Astrocyte (in vitro differentiated cells and primary cell): ENCODE results near the gene TOP1. TPM values are rescaled to one million over a fixed set of nuclear protein-coding genes. Genes with fewer than 3 reads are reported as not detected.

ENCODE experiments used
- DNase-seq: peaks from one replicate; pipeline ENCODE4 v3.0.0-alpha.2; 2010; ENCODE audit warnings: low read depth
- FAIRE-seq: peaks from 2 replicates; lab custom pipeline; 2011; peaks lifted over from hg19 to GRCh38; lab: Jason Lieb, UNC
- H2AFZ ChIP-seq: 2 replicates; pipeline ENCODE4 v1.6.0; 2012; ENCODE audit warnings: low read depth, low read length, inconsistent platforms
- H3K27ac ChIP-seq: 2 replicates; pipeline ENCODE4 v1.5.1; 2011; ENCODE audit warnings: low read depth, low read length, inconsistent platforms
- H3K27me3 ChIP-seq: 2 replicates; pipeline ENCODE4 v1.6.0; 2011; ENCODE audit warnings: low read length, inconsistent platforms; ENCODE audit not compliant: insufficient read depth
- H3K36me3 ChIP-seq: 2 replicates; pipeline ENCODE4 v1.5.1; 2011; ENCODE audit warnings: low read length, inconsistent platforms; ENCODE audit not compliant: insufficient read depth
- H3K4me1 ChIP-seq: 2 replicates; pipeline ENCODE4 v1.5.1; 2011; ENCODE audit warnings: low read length, inconsistent platforms; ENCODE audit not compliant: insufficient read depth
- H3K4me2 ChIP-seq: 2 replicates; pipeline ENCODE4 v1.6.0; 2012; ENCODE audit warnings: low read length, inconsistent platforms
- H3K4me3 ChIP-seq: 2 replicates; pipeline ENCODE4 v1.5.1; 2011; ENCODE audit warnings: low read depth, mild to moderate bottlenecking, low read length, inconsistent platforms; ENCODE audit not compliant: insufficient read depth
- H3K79me2 ChIP-seq: 2 replicates; pipeline ENCODE4 v1.6.0; 2012; ENCODE audit warnings: mild to moderate bottlenecking, low read length, inconsistent platforms; ENCODE audit not compliant: insufficient read depth
- H3K9ac ChIP-seq: 2 replicates; pipeline ENCODE4 v1.6.0; 2012; ENCODE audit warnings: mild to moderate bottlenecking, low read length, inconsistent platforms
- H3K9me3 ChIP-seq: 2 replicates; pipeline ENCODE4 v1.5.1; 2012; ENCODE audit warnings: low read depth, mild to moderate bottlenecking, low read length, inconsistent platforms; ENCODE audit not compliant: insufficient read depth
- H4K20me1 ChIP-seq: 2 replicates; pipeline ENCODE4 v1.6.0; 2012; ENCODE audit warnings: low read length, inconsistent platforms; ENCODE audit not compliant: insufficient read depth
- H3K27ac Mint-ChIP-seq: one replicate; pipeline ENCODE4 v1.8.0; 2021; ENCODE audit warnings: mild to moderate bottlenecking, mixed read lengths; ENCODE audit not compliant: unreplicated experiment
- H3K27me3 Mint-ChIP-seq: one replicate; pipeline ENCODE4 v1.8.0; 2021; ENCODE audit warnings: low read depth, mixed read lengths; ENCODE audit not compliant: unreplicated experiment
- H3K36me3 Mint-ChIP-seq: one replicate; pipeline ENCODE4 v1.8.0; 2021; ENCODE audit warnings: low read depth, mixed read lengths; ENCODE audit not compliant: unreplicated experiment
- H3K4me1 Mint-ChIP-seq: one replicate; pipeline ENCODE4 v1.8.0; 2021; ENCODE audit warnings: low read depth, mixed read lengths; ENCODE audit not compliant: unreplicated experiment
- H3K4me3 Mint-ChIP-seq: one replicate; pipeline ENCODE4 v1.8.0; 2021; ENCODE audit warnings: mild to moderate bottlenecking, moderate library complexity, mixed read lengths; ENCODE audit not compliant: unreplicated experiment
- H3K9me3 Mint-ChIP-seq: one replicate; pipeline ENCODE4 v1.8.0; 2021; ENCODE audit warnings: mild to moderate bottlenecking, mixed read lengths; ENCODE audit not compliant: unreplicated experiment
- EZH2 ChIP-seq: IDR thresholded peaks from 2 replicates; pipeline ENCODE4 v1.6.1; 2012; ENCODE audit warnings: mild to moderate bottlenecking, low read length, inconsistent platforms; ENCODE audit not compliant: insufficient read depth
- total RNA-seq: library from RNA; stranded (reverse); gene quantifications from 2 replicates; pipeline ENCODE4 v1.2.1, GENCODE V29; 2021
- TF ChIP-seq, protein P1 (sequence below): IDR thresholded peaks from 2 replicates; pipeline ENCODE4 v1.5.1; 2011; ENCODE audit warnings: low read depth, mild to moderate bottlenecking, inconsistent platforms, low read length, moderate library complexity; ENCODE audit not compliant: insufficient read depth

The TOP1 gene
- total RNA-seq, 1 donor from 2014 or later = 63.5 TPM

DNA sequence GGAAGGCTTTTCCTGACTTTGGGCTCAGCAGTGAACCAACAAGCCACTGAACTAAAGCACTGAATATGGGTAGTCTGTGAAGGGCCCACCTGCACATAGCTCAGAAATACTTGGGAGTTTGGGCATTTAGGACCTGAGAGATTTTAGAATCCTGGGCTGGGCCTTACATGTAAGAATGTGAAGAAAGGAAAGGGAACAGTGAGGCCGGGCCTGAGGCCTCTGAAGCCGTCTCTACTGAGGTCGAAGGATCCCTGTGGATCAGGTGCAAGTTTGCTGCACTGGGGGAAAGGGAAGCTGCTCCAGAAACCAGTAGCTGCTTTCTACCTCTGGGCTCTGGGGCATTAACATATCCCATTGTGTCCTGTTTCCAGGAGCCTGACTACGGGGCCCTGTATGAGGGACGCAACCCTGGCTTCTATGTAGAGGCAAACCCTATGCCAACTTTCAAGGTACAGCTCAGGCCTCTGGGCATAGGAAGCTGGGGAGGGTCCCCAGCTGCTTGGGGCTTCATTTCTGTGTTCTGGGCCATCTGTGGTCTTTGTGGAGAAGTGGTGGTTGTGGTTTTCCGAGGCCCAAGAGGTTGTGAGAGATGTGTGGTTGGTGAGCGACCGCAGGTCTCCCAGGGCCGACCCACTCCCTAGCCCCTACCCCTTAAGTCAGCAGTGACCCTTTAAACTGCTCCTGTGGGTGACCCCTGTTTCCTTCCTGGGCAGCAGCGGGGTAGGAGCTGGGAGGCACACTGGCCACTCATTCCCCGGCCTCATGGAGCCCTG, 139.0 kb downstream of the TOP1 start:
- Histone ChIP-seq H3K27me3 (no peaks in the 10 kb centered on the region), H2AFZ (no peak overlapping the region), H4K20me1 (peaks cover 66% of the 10 kb centered on the region), H3K27ac (no peak overlapping the region), H3K4me3 (no peak overlapping the region), H3K36me3 (peaks cover 53% of the 10 kb centered on the region), H3K79me2 (no peaks in the 10 kb centered on the region), H3K4me1 (peaks cover 6% of the 10 kb centered on the region), H3K4me2 (no peak overlapping the region), H3K9ac (no peak overlapping the region), H3K9me3 (no peaks in the 10 kb centered on the region)
- Mint-ChIP-seq H3K9me3 (no peaks in the 10 kb centered on the region), H3K36me3 (peaks cover 51% of the 10 kb centered on the region), H3K27ac (no peak overlapping the region), H3K27me3 (no peaks in the 10 kb centered on the region), H3K4me3 (no peak overlapping the region), H3K4me1 (no peaks in the 10 kb centered on the region)
- FAIRE-seq (no peak), DNase-seq (no peak)
- TF ChIP-seq EZH2 = no peak
- TF ChIP-seq, protein P1, sequence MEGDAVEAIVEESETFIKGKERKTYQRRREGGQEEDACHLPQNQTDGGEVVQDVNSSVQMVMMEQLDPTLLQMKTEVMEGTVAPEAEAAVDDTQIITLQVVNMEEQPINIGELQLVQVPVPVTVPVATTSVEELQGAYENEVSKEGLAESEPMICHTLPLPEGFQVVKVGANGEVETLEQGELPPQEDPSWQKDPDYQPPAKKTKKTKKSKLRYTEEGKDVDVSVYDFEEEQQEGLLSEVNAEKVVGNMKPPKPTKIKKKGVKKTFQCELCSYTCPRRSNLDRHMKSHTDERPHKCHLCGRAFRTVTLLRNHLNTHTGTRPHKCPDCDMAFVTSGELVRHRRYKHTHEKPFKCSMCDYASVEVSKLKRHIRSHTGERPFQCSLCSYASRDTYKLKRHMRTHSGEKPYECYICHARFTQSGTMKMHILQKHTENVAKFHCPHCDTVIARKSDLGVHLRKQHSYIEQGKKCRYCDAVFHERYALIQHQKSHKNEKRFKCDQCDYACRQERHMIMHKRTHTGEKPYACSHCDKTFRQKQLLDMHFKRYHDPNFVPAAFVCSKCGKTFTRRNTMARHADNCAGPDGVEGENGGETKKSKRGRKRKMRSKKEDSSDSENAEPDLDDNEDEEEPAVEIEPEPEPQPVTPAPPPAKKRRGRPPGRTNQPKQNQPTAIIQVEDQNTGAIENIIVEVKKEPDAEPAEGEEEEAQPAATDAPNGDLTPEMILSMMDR = no peak

DNA sequence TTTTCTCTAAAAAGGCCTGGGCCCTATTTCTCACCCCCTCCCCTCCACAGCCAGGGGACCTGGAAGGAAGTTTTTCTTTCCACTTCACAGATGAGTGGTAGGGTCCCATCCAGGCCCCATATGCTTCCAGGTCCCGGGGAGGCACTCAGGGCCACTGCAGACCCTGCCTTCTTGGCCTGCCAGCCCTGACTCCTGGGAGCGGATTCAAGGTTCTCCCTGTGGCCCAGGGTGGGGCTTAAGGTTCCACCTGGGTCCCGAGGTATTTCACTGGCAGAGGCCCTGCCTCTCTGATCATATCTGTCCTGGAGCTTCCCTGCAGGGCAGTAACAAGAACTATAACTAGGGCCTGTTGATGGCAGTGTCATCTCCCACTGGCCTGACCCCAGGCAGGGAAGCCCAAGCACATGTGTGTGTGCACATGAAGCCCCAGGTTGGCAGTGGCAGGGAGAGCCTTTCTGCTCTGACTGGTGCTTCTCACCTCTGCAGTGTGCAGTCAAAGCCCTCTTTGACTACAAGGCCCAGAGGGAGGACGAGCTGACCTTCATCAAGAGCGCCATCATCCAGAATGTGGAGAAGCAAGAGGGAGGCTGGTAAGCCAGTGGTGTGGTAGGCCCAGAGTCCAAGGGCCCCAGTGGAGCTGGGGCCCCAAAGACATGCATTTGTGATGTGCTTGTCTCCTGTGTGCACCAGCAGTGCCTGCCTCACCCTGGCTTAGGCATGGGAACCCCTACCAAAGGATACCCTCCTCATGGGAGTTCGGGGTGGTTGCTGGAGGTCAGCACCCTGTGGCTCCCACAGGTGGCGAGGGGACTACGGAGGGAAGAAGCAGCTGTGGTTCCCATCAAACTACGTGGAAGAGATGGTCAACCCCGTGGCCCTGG, 139.9 kb downstream of the TOP1 start:
- FAIRE-seq (no peak), DNase-seq (no peak)
- H3K4me1 ChIP-seq = peaks cover 6% of the 10 kb centered on the region
- no peaks in the 10 kb centered on the region for H3K27me3 ChIP-seq
- H3K36me3 Mint-ChIP-seq = peaks cover 58% of the 10 kb centered on the region
- peaks cover 59% of the 10 kb centered on the region for H3K36me3 ChIP-seq
- no peaks in the 10 kb centered on the region for H3K9me3 ChIP-seq
- H3K27ac ChIP-seq = no peak overlapping the region
- no peaks in the 10 kb centered on the region for H3K79me2 ChIP-seq
- no peak overlapping the region for H3K4me2 ChIP-seq
- H3K27ac Mint-ChIP-seq = no peak overlapping the region
- no peaks in the 10 kb centered on the region for H3K4me1 Mint-ChIP-seq
- no peaks in the 10 kb centered on the region for H3K27me3 Mint-ChIP-seq
- H3K4me3 Mint-ChIP-seq = no peak overlapping the region
- H4K20me1 ChIP-seq = peaks cover 65% of the 10 kb centered on the region
- TF ChIP-seq, protein P1 = no peak
- TF ChIP-seq EZH2 = no peak
- H2AFZ ChIP-seq = no peak overlapping the region
- no peak overlapping the region for H3K9ac ChIP-seq
- H3K9me3 Mint-ChIP-seq = no peaks in the 10 kb centered on the region
- H3K4me3 ChIP-seq = no peak overlapping the region
